WTC11 (cell line): ENCODE measurements around the gene LIN9.

ENCODE experiments used
- CREM ChIP-seq: sonication (generic); formaldehyde crosslinking; IDR thresholded peaks from 2 replicates; pipeline ENCODE4 v1.8.1; 2022; ENCODE audit warnings: mild to moderate bottlenecking, missing genetic modification reagents, moderate library complexity
- IRF2 ChIP-seq: sonication (generic); formaldehyde crosslinking; IDR thresholded peaks from 2 replicates; pipeline ENCODE4 v1.8.0; 2022; ENCODE audit warnings: low read depth, missing genetic modification reagents, borderline replicate concordance
- KAT7 ChIP-seq: sonication (generic); formaldehyde crosslinking; IDR thresholded peaks from 2 replicates; pipeline ENCODE4 v1.8.1; 2023; ENCODE audit warnings: missing genetic modification reagents, mild to moderate bottlenecking, borderline replicate concordance
- NFATC4 ChIP-seq: fragments of 250-450 bp; sonication (Bioruptor Pico); IDR thresholded peaks from 2 replicates; pipeline ENCODE4 v1.9.0; 2021; ENCODE audit warnings: mild to moderate bottlenecking
- ZNF138 ChIP-seq: sonication (generic); formaldehyde crosslinking; conservative IDR thresholded peaks from 2 replicates; pipeline ENCODE4 v1.8.1; 2022; ENCODE audit warnings: mild to moderate bottlenecking, moderate library complexity, missing genetic modification reagents
- ZNF317 ChIP-seq: sonication (generic); formaldehyde crosslinking; IDR thresholded peaks from 2 replicates; pipeline ENCODE4 v1.8.1; 2023; ENCODE audit warnings: low read depth, mild to moderate bottlenecking, moderate library complexity, missing genetic modification reagents, borderline replicate concordance
- TF ChIP-seq, protein P1 (sequence below): fragments of 250-450 bp; sonication (Bioruptor Pico); IDR thresholded peaks from 2 replicates; pipeline ENCODE4 v1.9.0; 2021; ENCODE audit warnings: mild to moderate bottlenecking, borderline replicate concordance
- TF ChIP-seq, protein P2 (sequence below): fragments of 200-600 bp; IDR thresholded peaks from 2 replicates; pipeline ENCODE4 v1.8.0; 2022; ENCODE audit warnings: antibody characterized with exemption
- TF ChIP-seq, protein P3 (sequence below): sonication (generic); formaldehyde crosslinking; conservative IDR thresholded peaks from 2 replicates; pipeline ENCODE4 v1.8.1; 2022; ENCODE audit warnings: mild to moderate bottlenecking, missing genetic modification reagents
- TF ChIP-seq, protein P4 (sequence below): sonication (generic); formaldehyde crosslinking; IDR thresholded peaks from 2 replicates; pipeline ENCODE4 v1.8.0; 2022; ENCODE audit warnings: missing genetic modification reagents
- TF ChIP-seq, protein P5 (sequence below): sonication (generic); formaldehyde crosslinking; IDR thresholded peaks from 2 replicates; pipeline ENCODE4 v1.8.1; 2023; ENCODE audit warnings: mild to moderate bottlenecking, moderate library complexity, missing genetic modification reagents
- TF ChIP-seq, protein P6 (sequence below): sonication (generic); formaldehyde crosslinking; IDR thresholded peaks from 2 replicates; pipeline ENCODE4 v1.8.1; 2023; ENCODE audit warnings: mild to moderate bottlenecking, missing genetic modification reagents, moderate library complexity

DNA sequence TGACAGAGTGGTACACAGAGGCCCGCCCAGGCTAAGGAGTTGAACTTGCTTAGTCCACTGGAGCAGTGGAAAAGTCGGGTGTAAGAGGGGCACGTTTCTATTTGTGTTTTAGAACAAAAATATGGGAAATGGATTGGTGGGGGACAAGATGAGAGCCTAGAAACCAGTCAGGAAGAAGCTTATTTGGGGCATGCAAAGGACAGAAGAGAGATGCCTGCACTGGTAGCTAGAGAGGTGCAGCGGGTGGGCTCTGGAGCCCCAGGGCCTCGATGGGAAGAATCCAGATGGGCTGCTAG is 1.2 kb upstream of the LIN9 start:
- TF ChIP-seq ZNF317 (CRISPR knock-in tag) (no peak), ZNF138 (CRISPR knock-in tag) (no peak), NFATC4 (CRISPR knock-in tag) (no peak), KAT7 (CRISPR knock-in tag) (no peak), IRF2 (CRISPR knock-in tag) (no peak), CREM (no peak)
- TF ChIP-seq, protein P1, sequence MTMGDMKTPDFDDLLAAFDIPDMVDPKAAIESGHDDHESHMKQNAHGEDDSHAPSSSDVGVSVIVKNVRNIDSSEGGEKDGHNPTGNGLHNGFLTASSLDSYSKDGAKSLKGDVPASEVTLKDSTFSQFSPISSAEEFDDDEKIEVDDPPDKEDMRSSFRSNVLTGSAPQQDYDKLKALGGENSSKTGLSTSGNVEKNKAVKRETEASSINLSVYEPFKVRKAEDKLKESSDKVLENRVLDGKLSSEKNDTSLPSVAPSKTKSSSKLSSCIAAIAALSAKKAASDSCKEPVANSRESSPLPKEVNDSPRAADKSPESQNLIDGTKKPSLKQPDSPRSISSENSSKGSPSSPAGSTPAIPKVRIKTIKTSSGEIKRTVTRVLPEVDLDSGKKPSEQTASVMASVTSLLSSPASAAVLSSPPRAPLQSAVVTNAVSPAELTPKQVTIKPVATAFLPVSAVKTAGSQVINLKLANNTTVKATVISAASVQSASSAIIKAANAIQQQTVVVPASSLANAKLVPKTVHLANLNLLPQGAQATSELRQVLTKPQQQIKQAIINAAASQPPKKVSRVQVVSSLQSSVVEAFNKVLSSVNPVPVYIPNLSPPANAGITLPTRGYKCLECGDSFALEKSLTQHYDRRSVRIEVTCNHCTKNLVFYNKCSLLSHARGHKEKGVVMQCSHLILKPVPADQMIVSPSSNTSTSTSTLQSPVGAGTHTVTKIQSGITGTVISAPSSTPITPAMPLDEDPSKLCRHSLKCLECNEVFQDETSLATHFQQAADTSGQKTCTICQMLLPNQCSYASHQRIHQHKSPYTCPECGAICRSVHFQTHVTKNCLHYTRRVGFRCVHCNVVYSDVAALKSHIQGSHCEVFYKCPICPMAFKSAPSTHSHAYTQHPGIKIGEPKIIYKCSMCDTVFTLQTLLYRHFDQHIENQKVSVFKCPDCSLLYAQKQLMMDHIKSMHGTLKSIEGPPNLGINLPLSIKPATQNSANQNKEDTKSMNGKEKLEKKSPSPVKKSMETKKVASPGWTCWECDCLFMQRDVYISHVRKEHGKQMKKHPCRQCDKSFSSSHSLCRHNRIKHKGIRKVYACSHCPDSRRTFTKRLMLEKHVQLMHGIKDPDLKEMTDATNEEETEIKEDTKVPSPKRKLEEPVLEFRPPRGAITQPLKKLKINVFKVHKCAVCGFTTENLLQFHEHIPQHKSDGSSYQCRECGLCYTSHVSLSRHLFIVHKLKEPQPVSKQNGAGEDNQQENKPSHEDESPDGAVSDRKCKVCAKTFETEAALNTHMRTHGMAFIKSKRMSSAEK (CRISPR knock-in tag) = no peak
- TF ChIP-seq, protein P2, sequence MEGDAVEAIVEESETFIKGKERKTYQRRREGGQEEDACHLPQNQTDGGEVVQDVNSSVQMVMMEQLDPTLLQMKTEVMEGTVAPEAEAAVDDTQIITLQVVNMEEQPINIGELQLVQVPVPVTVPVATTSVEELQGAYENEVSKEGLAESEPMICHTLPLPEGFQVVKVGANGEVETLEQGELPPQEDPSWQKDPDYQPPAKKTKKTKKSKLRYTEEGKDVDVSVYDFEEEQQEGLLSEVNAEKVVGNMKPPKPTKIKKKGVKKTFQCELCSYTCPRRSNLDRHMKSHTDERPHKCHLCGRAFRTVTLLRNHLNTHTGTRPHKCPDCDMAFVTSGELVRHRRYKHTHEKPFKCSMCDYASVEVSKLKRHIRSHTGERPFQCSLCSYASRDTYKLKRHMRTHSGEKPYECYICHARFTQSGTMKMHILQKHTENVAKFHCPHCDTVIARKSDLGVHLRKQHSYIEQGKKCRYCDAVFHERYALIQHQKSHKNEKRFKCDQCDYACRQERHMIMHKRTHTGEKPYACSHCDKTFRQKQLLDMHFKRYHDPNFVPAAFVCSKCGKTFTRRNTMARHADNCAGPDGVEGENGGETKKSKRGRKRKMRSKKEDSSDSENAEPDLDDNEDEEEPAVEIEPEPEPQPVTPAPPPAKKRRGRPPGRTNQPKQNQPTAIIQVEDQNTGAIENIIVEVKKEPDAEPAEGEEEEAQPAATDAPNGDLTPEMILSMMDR = no peak
- TF ChIP-seq, protein P3, sequence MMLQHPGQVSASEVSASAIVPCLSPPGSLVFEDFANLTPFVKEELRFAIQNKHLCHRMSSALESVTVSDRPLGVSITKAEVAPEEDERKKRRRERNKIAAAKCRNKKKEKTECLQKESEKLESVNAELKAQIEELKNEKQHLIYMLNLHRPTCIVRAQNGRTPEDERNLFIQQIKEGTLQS = no peak
- TF ChIP-seq, protein P4, sequence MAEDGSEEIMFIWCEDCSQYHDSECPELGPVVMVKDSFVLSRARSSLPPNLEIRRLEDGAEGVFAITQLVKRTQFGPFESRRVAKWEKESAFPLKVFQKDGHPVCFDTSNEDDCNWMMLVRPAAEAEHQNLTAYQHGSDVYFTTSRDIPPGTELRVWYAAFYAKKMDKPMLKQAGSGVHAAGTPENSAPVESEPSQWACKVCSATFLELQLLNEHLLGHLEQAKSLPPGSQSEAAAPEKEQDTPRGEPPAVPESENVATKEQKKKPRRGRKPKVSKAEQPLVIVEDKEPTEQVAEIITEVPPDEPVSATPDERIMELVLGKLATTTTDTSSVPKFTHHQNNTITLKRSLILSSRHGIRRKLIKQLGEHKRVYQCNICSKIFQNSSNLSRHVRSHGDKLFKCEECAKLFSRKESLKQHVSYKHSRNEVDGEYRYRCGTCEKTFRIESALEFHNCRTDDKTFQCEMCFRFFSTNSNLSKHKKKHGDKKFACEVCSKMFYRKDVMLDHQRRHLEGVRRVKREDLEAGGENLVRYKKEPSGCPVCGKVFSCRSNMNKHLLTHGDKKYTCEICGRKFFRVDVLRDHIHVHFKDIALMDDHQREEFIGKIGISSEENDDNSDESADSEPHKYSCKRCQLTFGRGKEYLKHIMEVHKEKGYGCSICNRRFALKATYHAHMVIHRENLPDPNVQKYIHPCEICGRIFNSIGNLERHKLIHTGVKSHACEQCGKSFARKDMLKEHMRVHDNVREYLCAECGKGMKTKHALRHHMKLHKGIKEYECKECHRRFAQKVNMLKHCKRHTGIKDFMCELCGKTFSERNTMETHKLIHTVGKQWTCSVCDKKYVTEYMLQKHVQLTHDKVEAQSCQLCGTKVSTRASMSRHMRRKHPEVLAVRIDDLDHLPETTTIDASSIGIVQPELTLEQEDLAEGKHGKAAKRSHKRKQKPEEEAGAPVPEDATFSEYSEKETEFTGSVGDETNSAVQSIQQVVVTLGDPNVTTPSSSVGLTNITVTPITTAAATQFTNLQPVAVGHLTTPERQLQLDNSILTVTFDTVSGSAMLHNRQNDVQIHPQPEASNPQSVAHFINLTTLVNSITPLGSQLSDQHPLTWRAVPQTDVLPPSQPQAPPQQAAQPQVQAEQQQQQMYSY = no peak
- TF ChIP-seq, protein P5, sequence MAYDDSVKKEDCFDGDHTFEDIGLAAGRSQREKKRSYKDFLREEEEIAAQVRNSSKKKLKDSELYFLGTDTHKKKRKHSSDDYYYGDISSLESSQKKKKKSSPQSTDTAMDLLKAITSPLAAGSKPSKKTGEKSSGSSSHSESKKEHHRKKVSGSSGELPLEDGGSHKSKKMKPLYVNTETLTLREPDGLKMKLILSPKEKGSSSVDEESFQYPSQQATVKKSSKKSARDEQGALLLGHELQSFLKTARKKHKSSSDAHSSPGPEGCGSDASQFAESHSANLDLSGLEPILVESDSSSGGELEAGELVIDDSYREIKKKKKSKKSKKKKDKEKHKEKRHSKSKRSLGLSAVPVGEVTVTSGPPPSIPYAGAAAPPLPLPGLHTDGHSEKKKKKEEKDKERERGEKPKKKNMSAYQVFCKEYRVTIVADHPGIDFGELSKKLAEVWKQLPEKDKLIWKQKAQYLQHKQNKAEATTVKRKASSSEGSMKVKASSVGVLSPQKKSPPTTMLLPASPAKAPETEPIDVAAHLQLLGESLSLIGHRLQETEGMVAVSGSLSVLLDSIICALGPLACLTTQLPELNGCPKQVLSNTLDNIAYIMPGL (CRISPR knock-in tag) = no peak
- TF ChIP-seq, protein P6, sequence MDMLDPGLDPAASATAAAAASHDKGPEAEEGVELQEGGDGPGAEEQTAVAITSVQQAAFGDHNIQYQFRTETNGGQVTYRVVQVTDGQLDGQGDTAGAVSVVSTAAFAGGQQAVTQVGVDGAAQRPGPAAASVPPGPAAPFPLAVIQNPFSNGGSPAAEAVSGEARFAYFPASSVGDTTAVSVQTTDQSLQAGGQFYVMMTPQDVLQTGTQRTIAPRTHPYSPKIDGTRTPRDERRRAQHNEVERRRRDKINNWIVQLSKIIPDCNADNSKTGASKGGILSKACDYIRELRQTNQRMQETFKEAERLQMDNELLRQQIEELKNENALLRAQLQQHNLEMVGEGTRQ (CRISPR knock-in tag) = no peak
